CD8-positive, alpha-beta memory T cell (primary cell): ENCODE measurements around the gene KCNQ5. TPM values are rescaled to one million over a fixed set of nuclear protein-coding genes. Genes with fewer than 3 reads are reported as not detected.

Source experiments
- CTCF ChIA-PET: fragments of 350-600 bp; sonication (Branson Sonifier 250); formaldehyde crosslinking; loops from one replicate; lab custom pipeline; 2021; ENCODE audit warnings: antibody characterized with exemption; lab: Charles Lee
- POLR2A ChIA-PET: fragments of 350-600 bp; sonication (Branson Sonifier 250); formaldehyde crosslinking; loops from one replicate; lab custom pipeline; 2021; ENCODE audit warnings: antibody characterized with exemption; lab: Charles Lee
- DNase-seq, 5 donors: peaks; one replicate each; pipeline versions ENCODE4 v3.0.0 to v3.0.0-alpha.2; 2020 to 2022; ENCODE audit warnings: mixed read lengths in 1 of 5
- H3K27ac ChIP-seq: one replicate; pipeline ENCODE4 v1.7.0; 2013; ENCODE audit warnings: low read depth, mild to moderate bottlenecking, low read length, moderate library complexity
- H3K27me3 ChIP-seq: 2 replicates; pipeline ENCODE4 v1.7.0; 2013; ENCODE audit warnings: low read length, mild to moderate bottlenecking; ENCODE audit not compliant: insufficient read depth, poor library complexity, severe bottlenecking
- H3K36me3 ChIP-seq: 2 replicates; pipeline ENCODE4 v1.7.0; 2013; ENCODE audit warnings: mild to moderate bottlenecking, low read length, moderate library complexity; ENCODE audit not compliant: insufficient read depth
- H3K4me1 ChIP-seq: 2 replicates; pipeline ENCODE4 v1.7.0; 2013; ENCODE audit warnings: mild to moderate bottlenecking, low read length, moderate library complexity; ENCODE audit not compliant: insufficient read depth
- H3K4me3 ChIP-seq: 2 replicates; pipeline ENCODE4 v1.7.0; 2013; ENCODE audit warnings: mild to moderate bottlenecking, low read length
- H3K9me3 ChIP-seq: 2 replicates; pipeline ENCODE4 v1.7.0; 2013; ENCODE audit warnings: mild to moderate bottlenecking, low read length
- H3K27ac Mint-ChIP-seq, 8 donors: one replicate each; pipeline ENCODE4 v1.8.0; 2020 to 2021; ENCODE audit warnings: mixed read lengths in 8 of 8, mild to moderate bottlenecking in 6 of 8, inconsistent platforms in 3 of 8, moderate library complexity in 3 of 8
- H3K27me3 Mint-ChIP-seq, 2 donors: one replicate each; pipeline ENCODE4 v1.8.0; 2020 to 2021; ENCODE audit warnings: mixed read lengths in 2 of 2, mild to moderate bottlenecking in 1 of 2, moderate library complexity in 1 of 2
- H3K36me3 Mint-ChIP-seq, 3 donors: one replicate each; pipeline ENCODE4 v1.8.0; 2020 to 2021; ENCODE audit warnings: mixed read lengths in 3 of 3, inconsistent platforms in 1 of 3, mild to moderate bottlenecking in 1 of 3
- H3K4me1 Mint-ChIP-seq, 3 donors: one replicate each; pipeline ENCODE4 v1.8.0; 2020 to 2021; ENCODE audit warnings: mixed read lengths in 3 of 3, inconsistent platforms in 1 of 3, mild to moderate bottlenecking in 1 of 3
- H3K4me3 Mint-ChIP-seq, 7 donors: one replicate each; pipeline ENCODE4 v1.8.0; 2020 to 2021; ENCODE audit warnings: mixed read lengths in 7 of 7, mild to moderate bottlenecking in 6 of 7, moderate library complexity in 4 of 7, inconsistent platforms in 2 of 7
- H3K9me3 Mint-ChIP-seq, 5 donors: one replicate each; pipeline ENCODE4 v1.8.0; 2020 to 2022; ENCODE audit warnings: mixed read lengths in 5 of 5, mild to moderate bottlenecking in 3 of 5, moderate library complexity in 2 of 5, inconsistent platforms in 1 of 5
- polyA plus RNA-seq: library from polyadenylated mRNA; unstranded; fragments of 300-500 nt; fragmentation: Illumina TruSeq; gene quantifications from one replicate; pipeline ENCODE4 v1.2.3, GENCODE V29; 2021
- total RNA-seq, 2 experiments: library from RNA; stranded (reverse); gene quantifications; one replicate each; pipeline ENCODE4 v1.2.3, GENCODE V29; 2021

Gene KCNQ5
- total and polyA plus RNA-seq, 3 experiments from 2014 or later, result 0.85 to 8.5 (median 7.9) TPM

DNA sequence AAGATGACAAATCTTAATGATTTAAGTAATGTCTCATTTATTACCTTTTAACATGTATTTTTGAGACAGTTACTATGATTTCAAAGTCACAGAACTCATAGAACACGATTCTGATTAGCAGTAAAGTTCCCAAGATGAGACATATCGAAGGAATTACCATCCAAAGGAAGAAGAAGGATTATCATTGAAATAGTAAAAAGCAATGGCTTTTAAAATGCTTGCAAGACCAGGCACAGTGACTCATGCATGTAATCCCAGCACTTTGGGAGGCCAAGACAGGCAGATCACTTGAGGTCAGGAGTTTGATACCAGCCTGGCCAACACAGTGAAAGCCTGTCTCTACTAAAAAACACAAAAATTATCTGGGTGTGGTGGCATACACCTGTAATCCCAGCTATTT is 384.3 kb downstream of the KCNQ5 start:
- Mint-ChIP-seq H3K36me3 (peaks cover 2 to 12% (median 7%) of the 10 kb centered on the region in 3 donors), H3K27me3 (no peaks in the 10 kb centered on the region), H3K4me1 (no peaks in the 10 kb centered on the region), H3K9me3 (peaks cover 0 to 3% (median 0%) of the 10 kb centered on the region in 5 donors), H3K27ac (no peak overlapping the region), H3K4me3 (no peak overlapping the region)
- H3K9me3 ChIP-seq, result no peaks in the 10 kb centered on the region
- no peaks in the 10 kb centered on the region for H3K4me1 ChIP-seq
- POLR2A ChIA-PET, result no interaction called here
- no peak overlapping the region for H3K27ac ChIP-seq
- CTCF ChIA-PET, result no interaction called here
- no peaks in the 10 kb centered on the region for H3K36me3 ChIP-seq
- no peaks in the 10 kb centered on the region for H3K27me3 ChIP-seq
- no peak for DNase-seq
- no peak overlapping the region for H3K4me3 ChIP-seq

DNA sequence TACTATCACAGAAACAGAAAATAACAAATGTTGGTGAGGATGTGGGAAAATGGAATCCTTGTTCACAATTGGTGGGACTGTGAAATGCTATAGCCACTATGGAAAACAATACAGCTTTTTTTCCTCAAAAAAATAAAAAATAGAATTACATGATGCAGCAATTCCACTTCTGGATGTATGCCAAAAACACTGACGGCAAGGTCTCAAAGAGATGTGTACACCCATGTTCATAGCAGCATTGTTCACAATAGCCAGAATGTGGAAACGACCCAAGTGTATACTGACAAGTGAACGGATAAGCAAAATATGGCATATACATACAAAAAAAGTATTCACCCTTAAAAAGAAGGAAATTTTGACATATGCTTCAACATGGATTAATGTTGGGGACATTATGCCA is 390.1 kb downstream of the KCNQ5 start:
- H3K27ac Mint-ChIP-seq, result no peak overlapping the region
- CTCF ChIA-PET, result no interaction called here
- DNase-seq, result no peak
- H3K9me3 Mint-ChIP-seq, result peaks cover 0 to 3% (median 0%) of the 10 kb centered on the region in 5 donors
- no peaks in the 10 kb centered on the region for H3K4me1 Mint-ChIP-seq
- no peaks in the 10 kb centered on the region for H3K27me3 Mint-ChIP-seq
- no peaks in the 10 kb centered on the region for H3K9me3 ChIP-seq
- H3K27ac ChIP-seq, result no peak overlapping the region
- H3K27me3 ChIP-seq, result no peaks in the 10 kb centered on the region
- H3K36me3 ChIP-seq, result no peaks in the 10 kb centered on the region
- no peak overlapping the region for H3K4me3 ChIP-seq
- H3K4me3 Mint-ChIP-seq, result no peak overlapping the region
- H3K36me3 Mint-ChIP-seq, result peaks cover 2 to 5% (median 4%) of the 10 kb centered on the region in 3 donors
- POLR2A ChIA-PET, result no interaction called here
- H3K4me1 ChIP-seq, result no peaks in the 10 kb centered on the region

GRCh38 chr6:73017476-73017875 is 395.6 kb downstream of the KCNQ5 start:
- no peaks in the 10 kb centered on the region for H3K36me3 Mint-ChIP-seq
- CTCF ChIA-PET, result no interaction called here
- H3K27me3 ChIP-seq, result no peaks in the 10 kb centered on the region
- H3K9me3 Mint-ChIP-seq, result no peaks in the 10 kb centered on the region
- H3K4me1 Mint-ChIP-seq, result no peaks in the 10 kb centered on the region
- no peak overlapping the region for H3K27ac Mint-ChIP-seq
- H3K27me3 Mint-ChIP-seq, result no peaks in the 10 kb centered on the region
- H3K4me3 ChIP-seq, result no peak overlapping the region
- no peak overlapping the region for H3K27ac ChIP-seq
- no peaks in the 10 kb centered on the region for H3K9me3 ChIP-seq
- no peaks in the 10 kb centered on the region for H3K36me3 ChIP-seq
- H3K4me1 ChIP-seq, result no peaks in the 10 kb centered on the region
- no peak for DNase-seq
- POLR2A ChIA-PET, result no interaction called here
- no peak overlapping the region for H3K4me3 Mint-ChIP-seq

- Mint-ChIP-seq H3K36me3 (peaks cover 0 to 4% (median 0%) of the 10 kb centered on the region in 3 donors), H3K27me3 (no peaks in the 10 kb centered on the region), H3K27ac (no peak overlapping the region), H3K4me3 (no peak overlapping the region), H3K4me1 (no peaks in the 10 kb centered on the region), H3K9me3 (no peaks in the 10 kb centered on the region)
- ChIA-PET POLR2A (no interaction called here), CTCF (no interaction called here)
- Histone ChIP-seq H3K4me1 (no peaks in the 10 kb centered on the region), H3K36me3 (no peaks in the 10 kb centered on the region), H3K4me3 (no peak overlapping the region), H3K27ac (no peak overlapping the region), H3K9me3 (no peaks in the 10 kb centered on the region), H3K27me3 (no peaks in the 10 kb centered on the region)
- DNase-seq, result no peak
These were observed 402.7 kb downstream of the KCNQ5 start for GRCh38 chr6:73024598-73024997.

DNA sequence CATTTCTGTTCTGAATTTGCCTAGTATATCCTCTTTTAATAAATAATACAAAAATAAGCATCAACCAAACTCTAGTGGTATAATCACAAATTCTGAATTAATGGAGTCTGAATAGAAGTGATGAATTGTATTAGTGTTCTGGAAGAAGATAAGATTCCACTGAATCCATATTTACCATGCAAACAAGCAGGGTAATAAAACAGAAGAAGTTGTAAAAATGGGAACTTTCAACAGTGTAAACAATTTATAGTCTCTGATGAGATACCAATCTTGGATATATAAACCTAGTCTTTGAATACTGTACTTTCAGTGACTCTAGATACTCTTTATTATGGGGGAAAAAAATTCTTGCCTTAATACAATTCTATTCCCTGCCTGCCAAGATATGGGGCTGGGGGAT is 405.8 kb downstream of the KCNQ5 start:
- CTCF ChIA-PET, result interaction anchor here (1.1 kb wide), 1 partner anchor 616 kb away, joined by 3 read pairs; no protein-coding TSS in a partner anchor
- Histone ChIP-seq H3K27me3 (no peaks in the 10 kb centered on the region), H3K4me1 (no peaks in the 10 kb centered on the region), H3K36me3 (no peaks in the 10 kb centered on the region), H3K27ac (no peak overlapping the region), H3K4me3 (no peak overlapping the region), H3K9me3 (no peaks in the 10 kb centered on the region)
- POLR2A ChIA-PET, result no interaction called here
- H3K27ac Mint-ChIP-seq, result no peak overlapping the region
- DNase-seq, result no peak
- no peak overlapping the region for H3K4me3 Mint-ChIP-seq
- H3K27me3 Mint-ChIP-seq, result no peaks in the 10 kb centered on the region
- no peaks in the 10 kb centered on the region for H3K4me1 Mint-ChIP-seq
- H3K36me3 Mint-ChIP-seq, result peaks cover 0 to 4% (median 0%) of the 10 kb centered on the region in 3 donors
- H3K9me3 Mint-ChIP-seq, result no peaks in the 10 kb centered on the region

DNA sequence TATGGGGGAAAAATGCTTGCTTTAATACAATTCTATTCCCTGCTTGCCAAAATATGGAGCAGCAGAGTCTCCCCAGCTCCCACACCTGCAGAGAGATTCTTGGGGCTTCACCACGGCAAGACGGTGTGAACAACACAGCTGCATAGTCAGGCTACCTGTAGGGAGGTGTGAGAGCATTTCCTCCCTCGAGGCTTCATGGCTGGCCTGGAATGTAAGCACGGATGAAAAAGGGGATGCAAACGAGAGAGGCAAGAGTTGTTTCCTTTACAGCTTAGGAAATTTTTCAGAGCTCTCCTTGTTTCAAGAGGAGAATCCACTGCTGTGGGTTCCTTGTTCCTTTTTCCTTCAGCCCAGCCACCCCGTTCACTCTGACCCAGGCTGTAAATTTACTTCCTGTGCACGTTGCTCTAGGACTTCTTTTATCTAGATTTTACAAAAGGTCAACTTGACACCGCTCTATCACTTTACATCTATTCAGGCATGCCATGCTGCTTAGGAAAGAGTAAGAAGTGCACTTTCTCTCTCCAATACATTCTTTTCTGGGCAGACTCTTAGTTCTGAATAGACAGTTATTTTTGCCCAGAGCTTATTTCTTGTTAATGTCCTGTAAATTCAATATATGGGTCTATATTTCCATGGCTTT is 406.4 kb downstream of the KCNQ5 start:
- Histone ChIP-seq H3K27ac (no peak overlapping the region), H3K9me3 (no peaks in the 10 kb centered on the region), H3K4me3 (no peak overlapping the region), H3K27me3 (no peaks in the 10 kb centered on the region), H3K36me3 (no peaks in the 10 kb centered on the region), H3K4me1 (no peaks in the 10 kb centered on the region)
- ChIA-PET CTCF (interaction anchor here (1.1 kb wide), 1 partner anchor 616 kb away, joined by 3 read pairs; no protein-coding TSS in a partner anchor), POLR2A (no interaction called here)
- Mint-ChIP-seq H3K9me3 (no peaks in the 10 kb centered on the region), H3K27ac (no peak overlapping the region), H3K4me3 (no peak overlapping the region), H3K4me1 (no peaks in the 10 kb centered on the region), H3K36me3 (no peaks in the 10 kb centered on the region), H3K27me3 (no peaks in the 10 kb centered on the region)
- no peak for DNase-seq

- DNase-seq, result no peak
- Mint-ChIP-seq H3K9me3 (no peaks in the 10 kb centered on the region), H3K4me1 (no peaks in the 10 kb centered on the region), H3K36me3 (no peaks in the 10 kb centered on the region), H3K27ac (no peak overlapping the region), H3K27me3 (no peaks in the 10 kb centered on the region), H3K4me3 (no peak overlapping the region)
- ChIA-PET CTCF (interaction anchor here (1.1 kb wide), 1 partner anchor 617 kb away, joined by 3 read pairs; no protein-coding TSS in a partner anchor), POLR2A (no interaction called here)
- no peak overlapping the region for H3K4me3 ChIP-seq
- H3K27ac ChIP-seq, result no peak overlapping the region
- no peaks in the 10 kb centered on the region for H3K9me3 ChIP-seq
- no peaks in the 10 kb centered on the region for H3K4me1 ChIP-seq
- no peaks in the 10 kb centered on the region for H3K27me3 ChIP-seq
- no peaks in the 10 kb centered on the region for H3K36me3 ChIP-seq
These were observed 407.1 kb downstream of the KCNQ5 start for GRCh38 chr6:73028893-73029450.

- H3K36me3 ChIP-seq, result no peaks in the 10 kb centered on the region
- H3K4me3 ChIP-seq, result no peak overlapping the region
- Mint-ChIP-seq H3K9me3 (no peaks in the 10 kb centered on the region), H3K4me1 (no peaks in the 10 kb centered on the region), H3K36me3 (no peaks in the 10 kb centered on the region), H3K27me3 (no peaks in the 10 kb centered on the region), H3K27ac (no peak overlapping the region), H3K4me3 (no peak overlapping the region)
- H3K9me3 ChIP-seq, result no peaks in the 10 kb centered on the region
- H3K27ac ChIP-seq, result no peak overlapping the region
- ChIA-PET CTCF (no interaction called here), POLR2A (no interaction called here)
- H3K4me1 ChIP-seq, result no peaks in the 10 kb centered on the region
- DNase-seq, result no peak
- H3K27me3 ChIP-seq, result no peaks in the 10 kb centered on the region
These were observed 408.4 kb downstream of the KCNQ5 start for GRCh38 chr6:73030257-73030656.
